CD4-positive, alpha-beta T cell treated with Interleukin-10 for 1 hour (primary cell): ENCODE measurements around the gene TSACC.
A peak's percentile ranks its signal among the peaks of the same experiment; 100 is the strongest.
"Not testable (repeated sequence)": the region's sequence is repeated elsewhere in the genome, so short reads cannot be mapped to it uniquely, and the experiment has no call there.

Source experiments
- DNase-seq: peaks from one replicate; pipeline ENCODE4 v3.0.0-alpha.2; 2020

Gene TSACC

GRCh38 chr1:156347331-156347730 lies 9.0 kb downstream of the TSACC start:
- no peak for DNase-seq

DNA sequence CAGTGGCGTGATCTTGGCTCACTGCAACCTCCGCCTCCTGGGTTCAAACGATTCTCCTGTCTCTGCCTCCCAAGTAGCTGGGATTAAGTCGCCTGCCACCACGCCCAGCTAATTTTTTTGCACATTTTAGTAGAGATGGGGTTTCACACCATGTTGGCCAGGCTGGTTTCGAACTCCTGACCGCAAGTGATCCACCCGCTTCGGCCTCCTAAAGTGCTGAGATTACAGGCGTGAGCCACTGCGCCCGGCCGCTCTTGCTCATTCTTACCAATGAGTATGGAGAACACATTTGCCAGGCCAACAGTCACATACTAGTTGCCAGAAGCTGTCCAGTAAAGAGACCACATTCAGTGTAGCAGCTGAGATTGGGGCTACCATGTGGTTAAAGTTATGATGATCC lies 14.2 kb downstream of the TSACC start:
- DNase-seq: not testable (repeated sequence)

DNA sequence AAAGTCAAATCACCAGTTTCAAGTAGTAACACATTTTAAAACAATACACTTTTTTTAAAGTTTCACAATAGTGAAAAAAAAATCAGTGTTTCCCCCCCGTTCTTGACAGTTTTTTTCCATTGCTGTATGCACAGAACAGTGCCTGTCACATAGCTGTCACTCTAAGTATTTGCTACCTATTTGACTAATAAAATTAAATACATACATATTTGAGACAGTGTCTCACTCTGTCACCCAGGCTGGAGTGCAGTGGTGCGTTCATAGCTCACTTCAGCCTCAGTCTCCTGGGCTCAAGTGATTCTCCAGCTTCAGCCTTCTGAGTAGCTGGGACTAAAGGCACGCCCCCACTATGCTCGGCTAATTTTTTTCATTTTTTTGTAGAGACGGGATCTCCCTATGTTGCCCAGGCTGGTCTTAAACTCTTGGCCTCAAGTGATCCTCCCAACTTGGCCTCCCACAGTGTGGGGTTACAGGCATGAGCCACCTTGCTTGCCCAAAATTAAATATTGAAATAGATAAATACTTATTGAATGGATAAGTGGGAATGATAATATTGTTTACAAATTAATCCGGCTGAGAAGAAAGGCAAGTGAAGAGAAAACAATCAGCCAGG lies 18.0 kb downstream of the TSACC start:
- DNase-seq: no peak

DNA sequence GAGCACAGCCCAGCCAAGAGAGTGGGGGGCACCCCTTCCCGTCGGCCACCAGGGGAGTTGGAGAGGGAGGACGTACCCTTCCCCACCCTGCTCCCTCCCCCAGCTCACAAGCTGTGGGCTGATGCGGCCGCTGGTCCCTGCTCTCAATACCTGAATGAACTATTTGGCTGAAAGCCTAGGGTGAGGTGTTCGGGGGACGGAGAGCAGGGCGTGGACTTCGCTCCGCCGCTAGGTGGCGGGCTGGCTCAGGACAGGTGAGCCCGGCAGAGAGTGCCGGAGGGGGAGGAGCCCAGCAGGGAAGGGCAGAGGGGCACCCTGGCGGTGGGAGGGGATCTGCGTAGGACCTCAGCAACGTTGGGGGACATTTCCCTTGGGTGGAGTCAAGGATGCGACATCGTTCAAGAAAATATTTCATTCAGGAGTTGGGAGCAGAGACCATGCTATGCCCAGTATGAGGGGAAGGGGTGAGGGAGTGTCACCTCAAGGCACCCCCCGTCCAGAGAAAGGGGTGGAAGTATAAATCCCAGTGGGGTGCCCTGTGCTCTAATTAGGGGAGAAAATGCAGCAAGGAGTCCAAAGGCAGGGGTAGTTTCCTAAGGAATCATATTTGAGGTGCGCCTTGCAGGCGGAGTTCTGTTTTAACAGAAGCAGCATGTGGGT lies 18.7 kb downstream of the TSACC start:
- DNase-seq: peak; percentile 76

DNA sequence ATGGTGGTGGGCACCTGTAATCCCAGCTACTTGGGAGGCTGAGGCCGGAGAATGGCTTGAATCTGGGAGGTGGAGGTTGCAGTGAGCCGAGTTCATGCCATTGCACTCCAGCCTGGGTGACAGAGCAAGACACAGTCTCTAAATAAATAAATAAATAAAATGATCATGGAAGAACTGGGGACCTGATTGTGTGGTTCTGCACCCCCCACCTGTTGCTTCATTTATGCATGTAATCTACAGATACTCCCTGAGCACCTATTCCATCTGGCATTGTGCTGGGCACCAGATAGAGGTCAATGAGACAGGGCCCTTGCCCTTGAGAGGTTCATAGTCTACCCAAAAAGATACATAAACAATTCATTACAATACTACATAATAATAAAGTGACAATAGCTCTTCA lies 19.7 kb downstream of the TSACC start:
- no peak for DNase-seq

DNA sequence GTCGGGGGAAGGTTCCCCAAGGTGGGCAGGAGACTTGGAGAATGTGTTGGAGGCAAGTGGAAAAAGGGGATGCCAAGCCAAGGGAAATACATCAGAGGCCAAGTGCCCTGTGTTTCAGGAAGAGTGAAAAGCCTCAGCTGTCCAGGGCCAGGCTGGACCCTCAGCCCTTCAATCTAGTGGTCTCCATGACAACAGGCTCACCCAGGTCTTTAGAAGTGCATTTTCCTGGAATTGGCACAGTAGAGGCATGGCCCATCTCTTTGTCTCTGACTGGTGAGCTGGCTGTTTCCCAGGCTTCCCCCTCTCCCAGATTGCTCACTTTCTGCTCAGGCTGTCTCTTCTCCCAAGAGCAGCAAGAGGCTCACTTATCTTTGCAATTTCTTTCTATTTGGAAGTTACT lies 20.3 kb downstream of the TSACC start:
- no peak for DNase-seq

GRCh38 chr1:156359249-156359648 lies 20.9 kb downstream of the TSACC start:
- DNase-seq: no peak

GRCh38 chr1:156359973-156360372 lies 21.6 kb downstream of the TSACC start:
- no peak for DNase-seq

DNA sequence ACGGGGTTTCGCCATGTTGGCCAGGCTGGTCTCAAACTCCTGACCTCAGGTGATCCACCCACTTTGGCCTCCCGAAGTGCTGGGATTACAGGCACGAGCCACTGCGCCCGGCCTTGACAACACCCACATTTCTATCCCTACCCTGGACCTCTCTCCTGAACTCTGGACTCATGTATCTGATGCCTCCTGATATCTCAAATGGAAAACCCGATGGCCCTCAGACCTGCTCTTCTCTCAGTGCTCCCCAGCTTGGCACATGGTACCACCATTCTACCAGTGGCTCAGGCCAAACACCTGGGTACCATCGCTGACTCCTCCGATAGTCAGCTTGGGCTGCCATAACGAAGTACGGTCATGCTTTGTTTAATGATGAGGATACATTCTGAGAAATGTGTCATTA lies 22.2 kb downstream of the TSACC start:
- no peak for DNase-seq

GRCh38 chr1:156365754-156366153 lies 27.4 kb downstream of the TSACC start:
- DNase-seq: no peak

GRCh38 chr1:156366378-156367166 lies 28.2 kb downstream of the TSACC start:
- DNase-seq: no peak

- DNase-seq: no peak
Measured at GRCh38 chr1:156367383-156368156, 29.2 kb downstream of the TSACC start.

GRCh38 chr1:156368157-156368658 lies 29.9 kb downstream of the TSACC start:
- no peak for DNase-seq

DNA sequence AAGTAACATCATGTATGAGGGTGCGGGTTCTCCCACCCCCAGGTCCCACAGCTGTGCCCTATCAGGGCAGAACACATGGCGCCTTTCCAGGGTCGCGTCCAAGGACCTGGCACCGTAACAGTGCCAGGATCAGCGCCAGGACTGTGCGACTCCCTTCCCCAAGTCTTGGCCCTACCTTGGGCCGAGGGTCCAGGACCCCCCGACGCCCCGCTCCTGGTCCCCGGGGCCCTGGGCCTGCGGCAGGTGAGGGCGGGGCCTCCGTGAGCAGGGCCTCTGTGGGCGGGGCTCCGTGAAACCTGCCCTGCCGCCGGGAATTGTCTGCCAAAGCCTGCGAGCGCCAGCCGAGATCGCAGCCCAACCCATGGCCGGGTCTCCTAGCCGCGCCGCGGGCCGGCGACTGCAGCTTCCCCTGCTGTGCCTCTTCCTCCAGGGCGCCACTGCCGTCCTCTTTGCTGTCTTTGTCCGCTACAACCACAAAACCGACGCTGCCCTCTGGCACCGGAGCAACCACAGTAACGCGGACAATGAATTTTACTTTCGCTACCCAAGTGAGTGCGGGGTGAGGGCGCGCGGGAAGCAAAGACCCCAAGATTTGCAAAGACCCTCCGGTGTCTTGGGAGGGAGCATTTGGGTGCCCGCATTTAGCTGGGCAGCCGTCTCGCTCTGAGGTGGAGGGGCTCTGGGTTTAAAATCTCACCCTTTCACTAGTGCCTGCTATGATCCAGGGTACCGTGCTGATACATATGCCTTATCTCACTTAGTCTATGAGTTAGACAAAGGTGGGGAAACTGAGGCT lies 30.8 kb downstream of the TSACC start, which contains the start of gene RHBG:
Gene RHBG (plus strand): TSS at position 323 of the 796 bp plus-strand sequence. CDS start 39 bp downstream, at position 362.
- peak; percentile 7 for DNase-seq

DNA sequence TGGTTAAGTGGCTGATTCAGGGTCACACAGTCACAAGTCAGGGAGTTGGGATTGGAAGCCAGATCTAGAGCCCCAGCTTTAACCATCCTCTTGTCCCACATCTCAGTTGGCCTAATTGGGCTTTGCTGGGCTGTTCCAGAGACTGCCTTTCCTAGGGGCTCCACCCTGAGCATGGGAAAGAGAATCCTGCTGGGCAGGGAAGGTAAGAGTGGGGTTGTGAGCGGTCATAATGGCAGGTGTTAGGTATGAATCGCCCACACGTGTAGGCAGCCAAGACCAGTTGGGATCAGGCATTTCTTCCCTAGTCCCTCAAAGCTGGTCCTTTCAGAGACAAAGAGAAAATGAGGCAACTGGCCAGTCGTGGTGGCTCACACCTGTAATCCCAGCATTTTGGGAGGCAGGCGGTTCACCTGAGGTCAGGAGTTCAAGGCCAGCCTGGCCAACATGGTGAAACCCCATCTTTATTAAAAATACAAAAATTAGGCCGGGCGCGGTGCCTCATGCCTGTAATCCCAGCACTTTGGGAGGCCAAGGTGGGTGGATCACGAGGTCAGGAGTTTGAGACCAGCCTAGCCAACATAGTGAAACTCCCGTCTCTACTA lies 31.5 kb downstream of the TSACC start:
- DNase-seq: not testable (repeated sequence)

GRCh38 chr1:156371553-156372264 lies 33.4 kb downstream of the TSACC start:
- DNase-seq: no peak

GRCh38 chr1:156372265-156372586 lies 33.9 kb downstream of the TSACC start:
- DNase-seq: no peak

GRCh38 chr1:156372876-156373275 lies 34.5 kb downstream of the TSACC start:
- DNase-seq: no peak

DNA sequence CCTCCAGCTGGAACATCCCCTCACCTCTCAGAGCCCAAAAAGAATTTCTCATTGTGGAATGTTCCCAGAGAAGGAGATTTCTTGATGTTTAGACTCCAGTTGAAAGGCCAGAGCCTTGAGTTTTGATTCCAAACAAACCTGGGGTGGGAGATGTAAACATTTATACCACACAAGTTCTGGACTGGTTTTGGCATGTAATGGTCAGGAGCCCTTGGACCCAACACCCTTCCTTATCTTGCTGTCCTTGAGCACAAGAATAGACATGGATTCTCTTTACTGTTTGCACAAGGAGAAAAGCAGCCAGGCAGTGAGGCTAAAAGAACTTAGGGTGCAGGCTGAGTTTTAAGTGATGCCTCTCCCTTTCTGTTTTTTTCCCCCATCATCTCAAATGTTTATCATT lies 35.2 kb downstream of the TSACC start:
- DNase-seq: no peak

GRCh38 chr1:156376146-156376545 lies 37.8 kb downstream of the TSACC start:
- no peak for DNase-seq
